Measurements from ENCODE around the gene TEX51. TPM values are rescaled to one million over a fixed set of nuclear protein-coding genes. Genes with fewer than 3 reads are reported as not detected.
A peak's percentile ranks its signal among the peaks of the same experiment; 100 is the strongest.

TEX51 gene
- total RNA-seq, 1 donor from 2014 or later: not detected

DNA sequence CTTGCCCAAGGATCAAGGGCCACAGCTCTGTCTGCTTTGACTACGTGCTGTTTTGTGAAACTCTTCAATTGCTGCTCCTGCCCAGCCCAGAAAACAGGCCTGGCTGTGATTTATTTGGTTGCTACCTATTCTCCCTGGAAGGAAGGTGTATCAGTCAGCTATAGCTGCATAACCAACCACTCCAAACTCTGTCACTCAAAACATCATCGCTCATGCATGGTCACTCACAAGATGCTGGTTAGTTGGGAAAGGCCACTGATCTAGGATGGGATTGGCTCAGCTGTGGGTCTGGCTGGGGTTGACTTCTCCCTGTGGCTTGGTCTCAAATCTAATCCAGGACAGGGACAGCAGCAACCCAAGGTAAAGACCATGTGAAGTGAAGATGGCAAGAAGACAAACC is 14.6 kb downstream of the TEX51 start:
- no peak for DNase-seq (ENCODE audit: low spot score)

DNA sequence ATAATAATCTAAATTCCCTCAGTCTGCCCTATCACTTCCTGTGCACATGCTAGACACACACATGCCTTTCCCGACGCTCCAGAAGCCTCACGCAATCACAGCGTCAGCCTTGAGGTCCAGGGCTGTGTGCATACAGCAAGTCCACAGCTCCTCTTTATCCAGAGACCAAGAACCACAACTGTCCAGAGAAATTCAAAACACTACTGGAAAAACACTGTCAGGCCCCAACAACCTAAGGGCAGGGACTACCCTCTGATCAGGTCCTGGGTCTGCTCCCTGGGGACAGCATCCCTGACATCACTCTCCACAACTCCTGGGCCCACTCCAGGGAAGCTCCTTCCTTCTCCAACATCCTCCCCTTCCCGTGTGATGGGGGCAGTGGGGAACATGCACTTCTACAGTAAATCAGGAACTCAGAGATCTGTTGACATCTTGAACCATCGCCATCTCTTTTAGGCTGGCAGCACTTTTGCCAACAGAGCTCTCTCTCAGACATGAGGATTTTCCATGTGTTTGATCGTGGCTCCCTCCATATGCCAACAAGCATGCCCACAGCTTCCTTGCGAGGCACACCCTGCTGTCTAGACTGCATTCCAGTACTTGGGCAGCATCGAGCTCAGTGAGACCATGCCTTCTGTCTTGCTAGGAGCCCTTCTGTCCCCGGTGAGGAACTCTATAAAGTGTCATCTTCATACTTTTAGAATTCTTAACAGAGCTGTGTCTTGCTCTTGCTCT is 15.4 kb downstream of the TEX51 start:
- no peak for DNase-seq (ENCODE audit: low spot score)

DNA sequence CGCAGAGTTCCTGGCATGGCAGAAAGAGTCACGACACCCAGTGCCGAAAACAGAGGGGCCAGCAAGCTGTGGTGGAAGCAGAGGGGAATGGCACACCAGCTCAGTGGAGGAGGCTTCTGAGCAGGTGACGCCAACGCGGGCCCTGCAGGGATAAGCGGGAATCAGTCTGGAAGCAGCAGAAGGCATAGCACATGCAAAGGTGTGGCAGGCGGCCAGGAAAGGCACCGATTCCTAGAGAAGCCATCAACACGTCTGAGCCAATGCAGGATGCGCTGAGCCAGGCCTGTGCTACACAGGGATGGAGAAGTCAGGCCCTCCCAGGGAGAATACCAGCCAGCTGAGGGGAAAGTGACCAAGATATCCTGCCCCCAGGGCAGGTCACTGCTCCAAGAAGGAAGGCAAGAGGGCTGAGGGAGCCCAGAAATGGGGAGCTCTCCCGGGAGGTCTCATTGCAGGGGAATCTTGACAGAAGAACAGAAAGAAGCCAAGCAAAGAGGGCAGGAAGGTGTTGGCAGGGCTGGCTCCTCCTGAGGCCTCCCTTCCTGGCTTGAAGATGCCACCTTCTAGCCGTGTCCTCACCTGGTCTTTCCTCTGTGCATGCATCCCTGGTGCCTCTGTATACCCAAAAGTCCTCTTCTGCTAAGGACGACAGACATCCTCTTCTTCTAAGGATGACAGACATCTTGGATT is 16.3 kb downstream of the TEX51 start:
- no peak for DNase-seq (ENCODE audit: low spot score)

DNA sequence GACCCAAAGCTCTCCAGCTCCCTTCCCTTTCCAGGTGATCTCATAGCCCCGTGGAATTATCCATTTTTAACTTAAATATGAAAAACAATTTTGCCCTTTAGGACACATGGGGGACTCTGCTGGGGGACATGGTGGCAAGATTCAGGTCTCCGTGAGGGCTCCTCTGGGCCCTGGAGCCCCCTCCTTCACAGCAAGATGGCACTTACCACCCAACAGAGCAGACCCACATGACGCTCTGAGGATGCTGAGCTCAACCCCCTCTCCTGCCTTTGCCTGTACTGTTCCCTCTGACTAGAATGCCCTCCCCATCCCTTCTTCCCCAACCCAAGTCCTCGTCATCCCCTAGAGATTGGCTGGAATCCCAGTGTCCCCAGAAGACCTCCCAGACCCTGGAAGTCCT is 17.2 kb downstream of the TEX51 start:
- DNase-seq (ENCODE audit: low spot score): no peak

DNA sequence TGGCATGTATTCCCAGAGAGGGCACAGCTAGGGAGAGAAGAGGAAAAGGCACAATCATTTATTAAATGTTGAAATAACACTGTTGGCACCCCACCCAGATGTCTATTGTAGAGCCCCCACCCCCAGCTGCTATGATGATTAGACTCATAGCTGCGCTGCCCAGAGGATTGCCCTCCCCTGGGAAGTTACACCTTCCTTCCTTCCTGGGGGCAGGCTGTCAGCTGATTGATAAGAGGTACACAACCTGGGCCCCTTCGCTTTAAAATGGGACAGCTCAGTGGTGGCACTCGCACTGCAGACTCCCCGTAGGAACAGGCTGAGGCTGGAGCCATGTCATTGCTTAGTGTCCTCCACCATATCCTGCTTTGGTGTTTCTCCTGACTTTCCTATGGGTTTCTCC is 18.1 kb downstream of the TEX51 start:
- no peak for DNase-seq (ENCODE audit: low spot score)

DNA sequence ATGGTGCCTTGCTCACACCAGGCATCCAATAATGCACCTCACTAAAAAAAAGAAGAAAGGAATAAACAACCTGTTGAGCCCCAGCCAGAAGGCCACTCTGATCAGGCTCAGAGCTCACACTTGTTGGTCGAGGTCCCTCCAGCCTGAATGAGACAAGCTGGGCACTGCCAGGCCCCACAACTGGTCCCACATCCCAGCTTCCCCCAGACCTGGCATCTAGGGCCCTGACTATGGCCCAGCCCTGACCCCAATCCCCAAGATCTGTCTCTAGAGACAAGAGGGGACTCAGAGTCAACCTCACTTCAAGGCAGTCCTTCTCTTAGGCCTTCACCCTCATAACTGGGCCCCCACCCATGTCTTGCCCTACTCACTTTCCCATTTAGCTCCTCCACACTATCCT is 22.4 kb downstream of the TEX51 start:
- no peak for DNase-seq (ENCODE audit: low spot score)

DNA sequence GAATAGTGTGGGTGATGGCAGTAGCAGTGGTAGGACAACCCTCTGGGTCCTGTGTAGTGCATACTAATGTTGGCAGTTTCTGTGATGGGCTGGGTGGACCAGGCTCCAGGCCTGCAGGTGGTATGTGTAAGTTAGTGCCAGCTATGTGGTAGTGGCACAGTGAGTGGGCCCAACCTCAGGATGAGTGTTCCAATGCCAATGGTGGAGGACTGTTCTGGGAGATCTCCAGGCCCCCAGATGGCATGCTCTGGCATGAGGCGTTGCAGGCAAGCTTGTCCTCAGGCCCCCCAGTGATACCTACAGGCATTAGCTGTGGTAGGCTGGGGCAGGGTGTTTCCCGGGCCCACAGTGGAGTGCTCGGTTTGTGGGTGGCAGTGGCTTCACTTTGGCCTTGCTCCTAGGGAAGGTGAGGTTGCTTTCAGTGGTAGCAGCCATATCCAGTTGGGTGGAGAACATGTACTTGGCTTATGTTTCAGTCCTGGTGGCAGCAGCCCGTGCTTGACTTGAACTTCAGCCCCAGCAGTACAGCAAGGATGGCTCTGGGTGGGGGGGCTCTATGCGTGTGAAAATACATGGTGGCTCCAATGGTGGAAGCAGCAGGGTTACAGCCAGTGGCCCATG is 32.4 kb downstream of the TEX51 start:
- no peak for DNase-seq (ENCODE audit: low spot score)

DNA sequence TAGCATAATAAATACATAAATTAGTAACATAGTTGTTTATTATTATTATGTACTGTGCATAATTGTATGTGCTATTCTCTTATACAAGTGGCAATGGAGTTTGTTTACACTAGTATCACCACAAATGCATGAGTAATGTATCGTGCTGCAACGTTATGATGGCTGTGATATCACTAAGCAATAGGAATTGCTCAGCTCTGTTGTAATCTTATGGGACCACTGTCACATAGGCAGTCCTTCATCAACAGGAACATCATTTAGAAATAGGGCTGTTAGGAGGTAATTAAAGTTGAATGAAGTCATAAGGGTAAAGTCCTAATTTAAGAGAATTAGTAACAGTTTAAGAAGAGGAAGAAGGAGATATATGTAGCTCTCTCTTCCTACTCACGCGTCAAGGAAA is 33.8 kb downstream of the TEX51 start:
- DNase-seq (ENCODE audit: low spot score): no peak

DNA sequence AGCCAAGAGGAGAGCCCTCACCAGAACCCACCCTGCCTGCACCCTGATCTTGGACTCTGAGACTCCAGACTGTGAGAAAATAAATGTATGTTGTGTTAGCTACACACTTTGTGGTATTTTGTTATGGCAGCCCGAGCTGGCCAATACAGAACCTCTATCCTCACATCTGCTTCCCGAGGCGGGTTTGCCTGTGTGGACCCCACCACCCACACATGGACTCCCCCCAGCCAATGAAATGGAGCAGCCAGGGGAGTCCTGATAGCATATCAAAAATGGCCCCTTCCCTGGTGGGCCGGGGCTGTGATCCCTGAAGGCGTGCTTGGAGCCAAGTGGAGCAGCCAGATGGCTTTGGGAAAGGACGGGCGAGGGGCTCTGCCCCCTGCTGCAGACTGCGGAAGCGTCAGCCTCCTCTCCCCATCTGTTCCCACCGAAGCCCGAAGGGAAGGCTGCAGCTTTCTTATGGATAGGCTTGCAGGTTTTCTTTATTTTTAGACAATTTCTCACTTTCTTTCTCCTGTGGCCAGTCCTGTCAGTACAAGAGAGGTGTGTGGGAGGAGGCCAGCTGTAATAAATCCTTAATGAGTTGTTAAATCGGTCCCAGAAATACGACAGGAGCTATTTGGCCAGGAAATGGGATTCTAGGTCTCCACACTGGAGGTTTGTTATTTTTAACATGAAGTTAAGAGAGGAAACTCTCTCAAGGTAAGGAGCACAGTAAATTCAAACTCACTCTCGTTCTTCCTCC is 34.4 kb downstream of the TEX51 start:
- no peak for DNase-seq (ENCODE audit: low spot score)

DNA sequence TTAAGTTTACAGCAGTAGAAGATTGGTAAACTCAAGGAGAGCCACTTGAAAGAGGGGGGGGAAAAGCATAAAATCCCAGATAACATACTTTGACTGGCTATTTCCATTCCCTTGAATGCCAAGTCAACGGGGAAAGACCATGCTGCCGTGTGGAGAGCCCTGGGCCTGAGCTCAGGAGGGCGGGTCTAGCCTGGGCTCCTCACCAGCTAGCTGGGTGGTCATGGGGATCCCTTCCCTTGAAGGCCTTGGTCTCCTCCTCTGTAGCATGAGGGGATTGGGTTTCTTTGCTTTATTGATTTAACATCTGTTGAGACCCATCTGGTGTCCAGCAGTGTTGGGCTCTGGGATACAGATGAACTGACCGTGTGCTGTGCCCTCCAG is 35.0 kb downstream of the TEX51 start:
- no peak for DNase-seq (ENCODE audit: low spot score)

DNA sequence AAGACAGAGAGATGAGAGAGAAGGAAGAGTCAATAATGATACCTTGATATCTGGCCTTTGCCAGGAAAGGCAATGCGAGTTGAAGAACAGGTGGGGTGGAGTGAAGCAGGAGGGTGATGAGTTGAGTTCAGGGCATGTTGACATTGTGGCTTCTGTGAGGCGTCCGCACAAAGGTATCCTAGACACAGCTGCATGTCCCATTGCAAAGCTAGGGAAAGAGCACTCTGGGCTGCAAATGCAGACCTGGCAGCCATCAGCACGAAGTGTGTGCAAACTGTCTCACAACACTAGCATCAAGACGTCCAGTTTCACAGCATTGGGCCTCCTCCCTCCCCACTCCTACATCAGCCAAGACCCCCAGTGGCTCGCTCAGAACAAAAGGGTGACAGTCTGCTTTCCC is 36.1 kb downstream of the TEX51 start:
- DNase-seq (ENCODE audit: low spot score): no peak

DNA sequence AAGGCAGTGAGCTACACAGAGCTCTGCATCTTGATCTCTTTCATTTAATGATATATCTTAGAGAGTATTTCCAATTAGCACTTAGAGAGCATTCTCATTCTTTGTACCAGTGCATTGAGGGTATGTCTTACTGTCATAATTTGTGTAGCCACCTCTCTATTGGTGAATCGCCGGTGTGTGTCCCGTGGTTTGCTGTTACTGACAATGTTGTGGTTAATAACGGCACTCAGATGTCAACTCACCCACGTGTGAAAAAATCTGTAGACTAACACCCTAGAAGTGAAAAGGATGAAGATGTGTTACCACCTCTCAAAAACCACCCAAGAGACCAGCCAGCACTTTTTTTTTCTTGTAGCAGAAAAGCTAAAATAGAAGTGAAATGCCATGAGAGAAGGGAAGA is 37.1 kb downstream of the TEX51 start:
- no peak for DNase-seq (ENCODE audit: low spot score)

DNA sequence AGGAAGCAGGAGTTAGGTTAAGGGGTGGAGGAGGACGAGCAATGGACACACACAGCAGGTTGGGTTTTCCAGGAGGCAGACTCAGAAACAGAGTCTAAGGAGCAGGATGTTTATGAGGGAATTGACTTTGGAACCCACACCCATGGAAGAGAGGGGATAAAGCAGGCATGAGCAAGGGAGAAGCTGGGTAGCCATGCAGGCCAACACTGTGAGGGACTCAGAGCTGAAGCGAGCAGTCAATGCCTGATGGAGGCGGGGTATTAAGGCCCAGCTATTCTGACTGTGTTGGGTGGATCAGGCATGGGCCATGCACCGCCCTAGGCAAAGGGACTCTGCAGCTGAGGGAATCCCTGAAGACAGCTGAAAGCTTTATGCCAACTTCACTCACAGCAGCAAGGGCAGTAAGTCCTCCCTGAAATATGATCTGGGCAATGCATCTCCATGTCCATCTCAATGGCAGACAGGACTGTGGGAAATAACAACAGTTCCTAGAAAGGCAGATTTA is 37.6 kb downstream of the TEX51 start:
- DNase-seq (ENCODE audit: low spot score): no peak

DNA sequence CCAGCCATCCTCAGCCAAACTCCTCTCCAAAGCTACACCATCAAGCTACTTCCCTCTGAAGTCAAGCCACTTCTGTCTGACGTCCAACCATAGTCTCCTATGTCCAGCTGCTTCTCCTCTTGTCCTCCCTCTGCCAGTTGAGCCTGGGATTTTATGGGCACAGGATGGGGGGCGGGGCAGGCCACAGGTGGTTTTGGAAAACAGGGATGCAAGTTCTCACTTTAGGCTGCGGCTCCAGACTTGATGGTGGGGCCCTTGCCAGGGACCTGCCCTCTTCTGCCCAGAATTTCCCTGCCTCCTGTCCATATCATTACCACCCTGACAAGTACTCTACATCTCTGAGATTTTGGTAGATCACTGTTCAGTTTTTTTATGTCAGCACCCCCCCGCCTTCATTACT is 41.6 kb downstream of the TEX51 start:
- DNase-seq (ENCODE audit: low spot score): no peak

DNA sequence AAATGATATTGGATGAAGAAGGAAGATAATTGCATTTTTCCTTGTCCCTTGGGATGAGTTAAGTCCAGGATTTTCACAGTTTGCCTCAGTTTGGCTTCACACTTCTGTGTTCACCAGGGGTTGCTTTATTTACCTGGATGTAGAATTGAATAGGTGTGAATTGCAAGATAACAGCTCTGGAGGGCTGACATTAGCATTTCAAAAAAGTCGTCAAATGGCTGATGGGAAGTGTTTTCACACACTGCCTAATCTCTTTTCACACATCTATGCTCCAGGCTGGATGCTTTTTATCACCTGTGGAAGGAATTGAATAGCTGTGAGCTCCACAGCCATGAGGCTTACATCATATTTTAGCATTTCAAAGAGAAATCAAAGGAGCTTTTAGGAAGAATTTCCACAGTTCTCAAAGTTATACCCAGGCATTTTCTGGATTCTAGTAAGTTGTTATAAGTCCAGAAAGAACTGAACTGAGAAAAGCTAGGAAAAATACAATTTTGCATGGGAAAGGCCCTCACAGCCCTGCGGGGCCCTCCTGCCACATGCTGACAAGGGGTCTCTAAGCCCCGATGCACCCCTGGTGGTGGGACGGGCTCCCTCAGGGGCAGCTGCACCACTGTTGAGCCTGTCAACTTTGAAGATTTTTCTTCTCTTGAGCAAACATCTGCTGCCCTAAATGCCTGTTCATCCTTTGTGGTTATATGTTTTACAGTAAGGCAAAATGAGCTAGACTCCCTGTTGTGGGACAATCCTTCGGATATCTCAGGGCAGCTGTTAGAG is 43.9 kb downstream of the TEX51 start:
- DNase-seq (ENCODE audit: low spot score): no peak

DNA sequence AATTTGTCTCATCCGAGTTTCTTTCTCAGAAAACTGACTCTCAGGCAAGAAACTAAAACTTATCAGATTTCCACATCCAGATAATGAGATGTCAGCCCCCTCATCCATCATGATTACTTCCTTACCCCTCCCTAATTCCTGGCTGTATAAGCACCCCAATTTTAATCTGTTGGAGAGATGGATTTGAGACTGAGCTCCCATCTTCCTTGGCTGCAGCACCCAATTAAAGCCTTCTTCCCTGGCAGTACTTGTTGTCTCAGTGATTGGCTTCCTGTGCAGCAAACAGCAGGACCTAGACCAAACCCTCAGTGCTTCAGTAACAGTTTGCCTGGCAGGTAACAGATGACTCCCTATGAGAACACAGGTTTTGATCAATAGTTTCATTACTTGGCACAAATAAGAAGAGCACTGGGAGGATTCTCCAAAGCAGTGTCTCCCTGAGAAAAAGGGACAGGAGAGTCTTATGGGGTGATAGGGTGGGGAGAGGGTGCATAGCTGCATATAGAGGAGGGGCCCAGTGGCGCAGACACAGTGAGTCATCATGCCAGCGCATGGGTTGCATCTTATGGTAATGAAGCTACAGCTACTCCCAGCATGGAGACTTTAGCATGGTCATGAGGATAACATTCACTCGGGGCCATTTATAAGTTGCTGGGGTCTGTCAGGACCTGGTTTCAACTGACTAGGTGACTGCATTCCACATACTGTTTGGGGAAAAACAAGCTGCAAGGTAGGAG is 45.1 kb downstream of the TEX51 start:
- no peak for DNase-seq (ENCODE audit: low spot score)

DNA sequence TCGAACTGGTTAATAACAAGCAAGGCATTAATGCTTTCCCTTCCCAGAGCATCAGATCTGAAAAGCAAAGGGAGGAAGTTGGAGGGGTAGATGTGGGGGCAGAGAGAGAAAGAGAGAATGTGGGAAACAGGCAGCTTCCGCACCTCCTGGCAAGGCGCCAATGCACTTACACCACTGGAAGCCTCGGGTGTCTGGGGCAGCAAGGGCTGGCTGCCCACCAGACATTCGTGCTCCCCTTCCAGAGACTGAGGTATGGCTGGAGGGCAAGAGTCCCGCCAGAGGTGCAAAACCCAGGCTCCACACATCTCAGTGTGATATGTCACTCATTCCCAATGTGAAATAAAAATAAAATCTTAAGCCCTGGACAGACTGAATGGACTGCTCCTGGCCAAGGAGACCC is 46.4 kb downstream of the TEX51 start:
- no peak for DNase-seq (ENCODE audit: low spot score)

DNA sequence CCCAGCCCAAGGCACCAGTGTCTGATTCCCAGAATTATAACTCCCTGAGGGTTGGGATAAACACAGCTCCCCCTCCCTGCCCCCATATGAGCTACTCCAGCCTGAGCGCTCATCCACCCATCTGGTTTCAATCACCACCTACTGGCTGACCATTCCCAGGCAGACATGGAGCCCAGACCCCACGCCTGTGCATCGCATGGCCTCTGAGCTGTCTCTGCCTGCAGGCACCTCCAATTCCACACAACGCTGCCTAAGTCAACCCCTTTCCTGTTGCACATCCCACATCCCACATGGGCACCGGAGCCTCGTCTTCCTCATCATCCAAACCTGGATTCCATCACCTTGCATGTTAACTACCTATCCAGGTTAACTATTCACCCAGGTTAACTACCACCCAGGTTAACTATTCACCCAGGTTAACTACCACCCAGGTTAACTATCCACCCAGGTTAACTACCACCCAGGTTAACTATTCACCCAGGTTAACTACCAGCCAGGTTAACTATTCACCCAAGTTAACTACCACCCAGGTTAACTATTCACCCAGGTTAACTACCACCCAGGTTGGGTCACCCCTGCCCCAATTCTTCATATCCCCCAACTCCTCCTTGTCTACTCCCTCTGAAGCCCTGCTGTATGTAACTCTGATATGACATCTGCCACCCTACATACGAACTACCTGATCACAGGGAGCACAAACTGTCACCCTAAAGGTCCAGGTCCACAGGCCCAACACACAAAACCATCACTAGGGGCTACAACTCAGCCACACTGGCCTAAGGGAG is 47.8 kb downstream of the TEX51 start:
- DNase-seq (ENCODE audit: low spot score): peak; percentile 5

DNA sequence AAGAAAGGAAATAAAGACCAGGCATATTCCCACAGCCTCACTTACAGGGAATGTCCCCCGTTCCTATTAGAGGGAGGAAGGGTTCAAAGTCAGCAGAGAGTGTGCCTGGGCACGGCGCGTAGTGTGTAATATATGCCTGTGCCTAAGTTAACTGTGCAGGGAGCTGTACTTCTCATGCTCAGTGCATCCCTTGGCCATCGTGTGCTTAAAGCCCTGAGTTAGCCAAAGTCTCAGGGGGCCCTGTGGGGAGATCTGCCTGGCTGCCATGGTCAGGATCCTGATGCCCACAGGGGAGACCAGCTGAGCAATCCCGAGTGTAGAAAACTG is 48.4 kb downstream of the TEX51 start:
- no peak for DNase-seq (ENCODE audit: low spot score)

DNA sequence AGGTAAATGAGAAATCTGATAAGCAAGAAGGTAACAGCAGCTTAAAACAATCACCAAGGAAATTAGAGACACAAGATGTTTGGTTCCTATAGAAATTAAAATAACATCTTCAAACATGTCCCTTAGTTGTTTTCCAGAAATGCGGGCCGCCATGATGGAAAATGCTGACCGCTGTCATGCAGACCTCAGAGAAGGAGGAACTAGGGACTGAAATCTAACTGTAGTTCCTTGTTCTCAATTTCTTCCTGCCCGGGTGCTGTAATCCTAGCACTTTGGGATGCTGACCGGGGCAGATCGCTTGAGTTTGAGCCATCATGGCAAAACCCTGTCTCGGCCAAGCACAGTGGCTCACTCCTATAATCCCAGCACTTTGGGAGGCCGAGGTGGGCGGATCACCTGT is 51.1 kb downstream of the TEX51 start:
- DNase-seq (ENCODE audit: low spot score): peak; percentile 3

Measured in umbilical cord (tissue), 2 donors.